GM23248 (cell line): ENCODE data around the gene SP9.

ENCODE experiments used
- EZH2 ChIP-seq: fragments of 200-600 bp; sonication (generic); IDR thresholded peaks from 2 replicates; pipeline ENCODE4 v1.6.1; 2018; ENCODE audit warnings: antibody characterized with exemption, mild to moderate bottlenecking; ENCODE audit not compliant: insufficient read depth, poor library complexity, severe bottlenecking
- EZH2phosphoT487 ChIP-seq: fragments of 200-600 bp; sonication (generic); IDR thresholded peaks from 2 replicates; pipeline ENCODE4 v1.6.1; 2018; ENCODE audit warnings: antibody characterized with exemption, moderate library complexity, mild to moderate bottlenecking, low read depth; ENCODE audit not compliant: insufficient read depth

DNA sequence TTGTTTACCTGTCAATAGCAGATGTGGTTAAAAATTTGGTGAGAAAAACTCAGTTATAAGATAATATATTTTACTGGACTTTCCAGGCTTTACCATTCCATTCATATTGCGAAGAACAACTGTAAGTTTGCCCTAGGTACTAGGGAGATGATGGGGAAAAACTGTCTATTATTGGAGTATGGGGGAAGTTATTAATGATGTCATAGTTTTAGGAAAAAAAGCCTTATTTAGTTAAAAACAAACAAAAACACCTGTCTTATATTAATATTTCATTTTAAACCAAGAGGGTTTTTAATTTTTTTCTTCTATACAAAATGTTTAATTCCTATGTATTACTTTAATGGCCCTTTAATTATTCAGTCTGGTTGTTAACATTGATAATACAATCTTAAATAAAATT, 18.2 kb downstream of the SP9 start:
- no peak for TF ChIP-seq EZH2
- TF ChIP-seq EZH2phosphoT487, result no peak
